GM12891 (cell line): ENCODE measurements around the gene MAPT.

Experiments used
- POLR2AphosphoS5 ChIP-seq: IDR thresholded peaks from 2 replicates; pipeline ENCODE4 v1.6.1; 2011; ENCODE audit warnings: low read depth, low read length, control low read depth
- POU2F2 ChIP-seq: IDR thresholded peaks from 2 replicates; pipeline ENCODE4 v1.6.1; 2011; ENCODE audit warnings: low read depth, mild to moderate bottlenecking, control low read depth, low read length, moderate library complexity
- SPI1 ChIP-seq: IDR thresholded peaks from 2 replicates; pipeline ENCODE4 v1.6.1; 2011; ENCODE audit warnings: low read depth, low read length, control low read depth

DNA sequence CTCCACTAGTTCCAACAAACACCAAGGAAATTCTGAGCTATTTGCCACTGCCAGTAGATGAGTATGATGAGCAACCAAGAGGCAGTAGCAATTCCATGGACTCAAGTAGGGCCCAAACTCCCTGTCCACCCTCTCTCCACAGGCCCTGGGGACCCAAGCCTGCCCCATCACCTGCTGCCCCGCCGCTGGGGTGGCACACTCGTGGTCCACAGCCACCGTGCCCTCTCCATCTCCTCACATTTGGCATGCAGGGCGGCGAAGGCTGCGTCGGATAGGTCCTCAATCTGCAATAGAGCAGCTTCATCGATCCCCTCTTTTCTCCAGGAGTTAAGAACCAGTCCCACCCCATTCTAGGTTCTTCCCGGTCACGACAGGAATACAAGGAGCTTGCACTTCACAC is 138.6 kb downstream of the MAPT start:
- TF ChIP-seq POLR2AphosphoS5 (no peak), POU2F2 (no peak), SPI1 (no peak)
